T47D (cell line): ENCODE measurements around the gene SH3D21.
A peak's percentile ranks its signal among the peaks of the same experiment; 100 is the strongest.

Experiments used
- DNase-seq, 2 experiments: peaks; one replicate each; pipeline versions ENCODE4 v3.0.0 to v3.0.0-alpha.2; 2011 to 2012; ENCODE audit warnings: low read depth in 1 of 2, low spot score in 1 of 2
- JUND ChIP-seq: IDR thresholded peaks from 2 replicates; pipeline ENCODE4 v1.6.1; 2012; ENCODE audit warnings: low read depth
- in situ Hi-C: cut with HindIII; loops from 2 replicates; pipeline ENCODE4 v1.10.0; 2016; ENCODE audit warnings: low sequenced_read_pairs, low pct_unique_long_range_greater_than_20kb

SH3D21 gene

GRCh38 chr1:36284517-36284916 lies 21.7 kb upstream of the SH3D21 start:
- in situ Hi-C loops: no loop called here
- TF ChIP-seq JUND: no peak
- DNase-seq: no peak

DNA sequence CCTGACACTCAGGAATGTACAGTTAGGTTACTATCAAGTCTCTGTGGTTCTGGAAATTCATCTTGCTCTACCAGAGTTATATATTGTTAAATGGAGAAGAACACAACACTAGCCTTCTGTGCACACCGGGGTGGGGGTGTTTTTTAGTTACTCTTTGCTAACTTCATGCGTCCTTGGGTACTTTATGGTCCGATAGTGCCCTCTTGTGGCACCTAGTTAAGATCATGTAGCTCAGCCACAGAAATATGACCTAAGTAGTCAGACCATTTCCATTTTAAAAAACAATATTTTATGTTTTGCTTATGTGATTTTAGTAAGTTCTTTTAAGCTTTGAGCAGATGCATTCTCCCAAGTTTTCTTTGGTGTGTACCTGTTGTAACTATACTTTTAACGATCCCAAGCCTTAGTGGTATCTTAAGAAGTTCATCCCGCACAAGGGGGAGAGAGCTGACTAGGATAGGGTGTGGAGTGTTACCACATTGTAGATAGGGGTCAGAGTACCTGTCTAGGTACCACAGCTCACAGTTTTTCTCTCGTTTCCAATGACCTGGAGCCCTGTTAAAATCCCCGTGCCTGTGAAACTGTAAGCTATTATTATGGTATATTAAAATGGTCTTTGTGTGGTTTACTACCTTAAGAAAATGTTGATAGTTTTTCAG lies 20.6 kb upstream of the SH3D21 start:
- peak; percentile 51 to 88 for DNase-seq
- in situ Hi-C loops: no loop called here
- no peak for TF ChIP-seq JUND

GRCh38 chr1:36286802-36287201 lies 19.4 kb upstream of the SH3D21 start:
- in situ Hi-C loops: no loop called here
- no peak for TF ChIP-seq JUND
- DNase-seq: no peak

DNA sequence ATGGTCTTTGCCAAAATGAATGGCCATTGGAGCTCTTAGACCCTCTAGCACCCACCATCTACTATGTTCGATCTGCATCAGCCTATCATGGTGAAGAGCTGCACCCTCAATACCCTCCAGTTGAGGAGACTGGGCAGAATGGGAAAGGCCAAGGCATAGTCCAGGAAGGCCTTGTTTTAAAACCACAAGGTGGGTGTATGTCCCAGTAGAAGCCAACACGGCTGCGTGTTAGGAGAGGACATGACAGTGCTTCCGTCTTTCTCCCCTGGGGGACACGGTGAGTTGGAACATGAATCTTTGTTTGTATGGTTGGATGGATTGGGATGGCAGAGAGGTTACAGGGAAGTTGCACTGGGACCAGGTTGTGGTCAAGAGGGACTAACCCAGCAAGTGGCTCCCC lies 18.6 kb upstream of the SH3D21 start:
- TF ChIP-seq JUND: no peak
- in situ Hi-C loops: no loop called here
- DNase-seq: no peak

- DNase-seq: no peak
- TF ChIP-seq JUND: no peak
- in situ Hi-C loops: no loop called here
Measured at GRCh38 chr1:36295390-36295789, 10.8 kb upstream of the SH3D21 start.

DNA sequence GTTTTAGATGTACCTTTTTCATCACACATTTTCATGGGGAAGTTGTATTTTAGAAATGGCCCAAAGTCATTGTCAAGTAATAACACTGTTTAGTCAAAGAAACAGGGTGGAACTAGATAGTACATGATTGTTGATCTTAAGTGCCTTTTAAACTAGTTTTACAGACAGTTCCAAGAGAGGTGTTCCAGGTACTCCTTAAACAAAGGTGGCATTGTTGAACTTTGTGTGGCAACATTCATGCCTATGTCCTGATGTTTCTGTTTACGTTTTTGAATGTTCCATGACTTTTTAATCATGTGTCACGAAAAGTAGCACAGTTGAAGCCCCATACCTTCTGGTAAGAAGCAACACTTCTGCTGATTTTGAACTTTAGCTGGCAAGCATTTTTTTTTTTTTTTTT lies 9.1 kb upstream of the SH3D21 start:
- no peak for DNase-seq
- in situ Hi-C loops: no loop called here
- TF ChIP-seq JUND: no peak

DNA sequence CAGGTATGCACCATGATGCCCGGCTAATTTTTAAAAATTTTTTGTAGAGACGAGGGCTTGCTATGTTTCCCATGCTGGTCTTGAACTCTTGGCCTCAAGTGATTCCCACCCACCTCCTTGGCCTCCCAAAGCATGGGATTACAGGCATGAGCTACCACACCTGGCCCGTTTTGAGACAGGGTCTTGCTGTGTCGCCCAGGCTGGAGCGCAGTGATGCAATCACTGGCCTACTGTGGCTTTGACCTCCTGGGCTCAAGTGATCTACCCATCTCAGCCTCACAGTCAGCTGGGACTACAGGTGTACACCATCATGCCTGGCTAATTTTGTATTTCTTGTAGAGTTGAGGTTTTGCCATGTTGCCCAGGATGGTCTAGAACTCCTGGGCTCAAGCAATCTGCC lies 7.5 kb upstream of the SH3D21 start:
- DNase-seq: no peak
- TF ChIP-seq JUND: no peak
- in situ Hi-C loops: no loop called here

DNA sequence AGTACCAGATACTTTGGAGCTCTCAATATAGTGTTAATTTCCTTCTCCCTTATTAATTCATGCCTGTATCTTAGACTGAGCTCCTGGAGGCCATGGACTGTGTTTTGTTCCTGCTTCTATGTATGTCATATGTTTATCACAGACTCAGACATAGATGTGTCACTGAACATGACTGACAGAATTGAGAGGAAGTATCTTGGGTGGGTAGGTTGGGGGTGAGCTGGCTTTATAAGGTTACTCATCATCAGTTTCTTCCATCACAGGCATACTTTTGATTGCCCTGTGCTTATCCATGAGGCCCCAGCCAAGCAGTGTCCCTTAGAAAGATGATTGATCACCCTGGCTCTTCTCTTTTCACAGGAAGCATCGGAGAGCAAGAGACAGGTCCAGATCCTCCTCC lies 5.6 kb upstream of the SH3D21 start:
- in situ Hi-C loops: no loop called here
- DNase-seq: no peak
- TF ChIP-seq JUND: no peak

GRCh38 chr1:36301220-36301619 lies 4.9 kb upstream of the SH3D21 start:
- no peak for DNase-seq
- in situ Hi-C loops: no loop called here
- TF ChIP-seq JUND: no peak

DNA sequence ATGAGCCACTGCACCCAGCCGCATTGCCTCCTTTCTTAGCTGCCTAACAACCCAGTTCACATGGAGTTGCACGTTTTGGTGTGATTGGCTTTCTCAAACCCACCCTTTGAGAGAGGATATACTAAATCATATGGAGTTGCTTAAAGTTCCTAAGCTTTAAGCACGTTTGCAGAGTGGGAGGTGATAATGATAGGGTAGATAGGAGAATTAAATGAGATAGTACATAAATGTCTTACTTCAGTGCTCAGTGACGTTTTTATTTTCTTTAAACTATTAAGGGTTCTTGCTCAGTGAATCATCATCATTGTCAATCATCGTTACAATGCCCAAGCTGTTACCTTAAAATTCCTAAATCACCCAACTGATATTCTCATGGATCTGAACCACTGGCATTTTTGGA lies 2.9 kb upstream of the SH3D21 start:
- in situ Hi-C loops: no loop called here
- no peak for TF ChIP-seq JUND
- no peak for DNase-seq

- no peak for DNase-seq
- in situ Hi-C loops: no loop called here
- TF ChIP-seq JUND: no peak
Measured at GRCh38 chr1:36303650-36304360, 2.4 kb upstream of the SH3D21 start.

DNA sequence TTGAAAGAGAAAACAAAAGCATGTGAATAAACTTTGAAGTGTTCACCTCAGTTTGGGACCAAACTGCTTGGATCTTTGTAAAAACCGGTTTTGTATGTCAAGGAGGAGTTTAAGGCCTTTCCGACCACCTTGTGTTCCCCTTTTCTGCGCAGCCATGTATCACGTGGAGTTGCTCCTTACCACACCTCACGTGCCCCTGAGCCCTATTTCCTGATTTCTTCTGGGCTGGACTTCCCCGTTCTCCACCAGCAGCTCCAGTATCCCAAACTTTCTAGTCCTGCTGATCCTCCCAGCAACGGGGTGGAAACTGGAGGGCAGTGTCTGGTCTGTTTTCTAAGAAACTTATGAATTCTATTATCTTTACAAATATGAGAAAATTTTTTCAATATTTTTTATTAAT lies 1.6 kb upstream of the SH3D21 start:
- in situ Hi-C loops: no loop called here

DNA sequence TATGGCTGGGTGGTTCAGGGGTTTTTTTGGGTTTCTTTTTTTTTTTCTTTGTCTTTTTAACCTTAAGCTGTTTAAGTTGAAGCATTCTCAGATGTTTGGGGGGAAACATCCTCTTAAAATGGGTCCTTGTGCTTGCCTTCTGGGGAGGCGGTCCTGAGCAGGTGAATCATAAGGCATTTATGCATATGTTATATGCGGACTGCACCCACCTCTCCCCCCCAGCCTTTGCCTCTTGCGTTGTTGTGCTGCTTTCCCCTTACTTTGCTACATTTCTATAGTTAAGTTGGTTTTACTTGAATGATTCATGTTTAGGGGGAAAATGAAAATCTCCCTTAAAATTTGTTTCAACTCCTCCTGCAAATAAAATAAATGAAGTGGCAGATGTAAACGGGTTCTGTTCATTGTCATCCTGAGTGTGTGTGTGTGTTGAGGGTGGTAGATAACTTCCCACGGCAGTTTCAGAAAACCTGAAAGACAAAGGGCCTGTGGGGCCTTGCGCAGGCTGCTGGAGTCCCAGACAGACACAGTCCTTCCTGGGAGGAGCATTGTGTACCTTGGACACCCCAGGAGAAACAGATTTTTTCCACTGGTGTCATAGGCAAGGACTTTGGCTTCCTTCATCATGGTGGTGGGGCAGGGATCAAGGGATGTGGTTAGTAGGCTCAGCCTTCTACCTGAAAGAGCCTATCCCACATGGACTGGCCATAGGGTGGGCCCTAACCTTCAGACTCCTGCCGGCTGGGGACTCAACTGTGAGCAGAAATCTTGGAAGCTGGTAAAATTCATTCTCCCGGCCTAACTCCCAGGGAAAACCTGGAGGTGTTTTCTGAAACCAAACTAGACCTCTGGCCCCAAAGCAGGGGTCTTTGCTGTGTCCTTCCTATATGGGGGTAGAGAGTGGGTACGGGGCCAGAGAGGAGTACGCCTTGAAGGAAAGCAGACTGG lies 926 bp upstream of the SH3D21 start:
- in situ Hi-C loops: no loop called here
- DNase-seq: no peak
- TF ChIP-seq JUND: no peak

More for the DNA sequence above, 1.6 kb upstream of the SH3D21 start:
- no peak for DNase-seq
- no peak for TF ChIP-seq JUND

GRCh38 chr1:36305915-36306209 lies 306 bp upstream of the SH3D21 start:
- no peak for DNase-seq
- in situ Hi-C loops: no loop called here
- no peak for TF ChIP-seq JUND
